ENCODE results near the gene PCBP3.

DNA sequence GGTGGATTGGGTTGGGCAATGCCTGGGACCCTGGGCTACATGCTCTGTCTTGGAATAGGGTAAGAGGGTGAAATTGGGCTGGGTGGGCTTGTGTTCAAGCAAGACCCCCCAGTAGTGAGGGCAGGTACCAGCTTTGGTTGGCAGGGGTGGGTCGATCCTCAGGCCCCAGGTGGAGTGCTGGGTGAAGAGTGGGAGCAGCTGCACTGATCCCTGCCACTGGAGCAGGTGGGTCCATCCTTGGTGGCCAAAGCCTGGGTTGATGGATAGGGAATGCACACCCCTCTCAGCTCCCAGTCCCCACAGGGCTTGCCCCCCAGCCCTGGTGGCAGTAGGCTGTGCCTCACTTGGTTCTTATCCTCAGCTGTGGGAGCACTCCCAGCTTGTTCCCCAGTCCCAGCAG lies 135.2 kb downstream of the PCBP3 start:
- TF ChIP-seq, protein P1, sequence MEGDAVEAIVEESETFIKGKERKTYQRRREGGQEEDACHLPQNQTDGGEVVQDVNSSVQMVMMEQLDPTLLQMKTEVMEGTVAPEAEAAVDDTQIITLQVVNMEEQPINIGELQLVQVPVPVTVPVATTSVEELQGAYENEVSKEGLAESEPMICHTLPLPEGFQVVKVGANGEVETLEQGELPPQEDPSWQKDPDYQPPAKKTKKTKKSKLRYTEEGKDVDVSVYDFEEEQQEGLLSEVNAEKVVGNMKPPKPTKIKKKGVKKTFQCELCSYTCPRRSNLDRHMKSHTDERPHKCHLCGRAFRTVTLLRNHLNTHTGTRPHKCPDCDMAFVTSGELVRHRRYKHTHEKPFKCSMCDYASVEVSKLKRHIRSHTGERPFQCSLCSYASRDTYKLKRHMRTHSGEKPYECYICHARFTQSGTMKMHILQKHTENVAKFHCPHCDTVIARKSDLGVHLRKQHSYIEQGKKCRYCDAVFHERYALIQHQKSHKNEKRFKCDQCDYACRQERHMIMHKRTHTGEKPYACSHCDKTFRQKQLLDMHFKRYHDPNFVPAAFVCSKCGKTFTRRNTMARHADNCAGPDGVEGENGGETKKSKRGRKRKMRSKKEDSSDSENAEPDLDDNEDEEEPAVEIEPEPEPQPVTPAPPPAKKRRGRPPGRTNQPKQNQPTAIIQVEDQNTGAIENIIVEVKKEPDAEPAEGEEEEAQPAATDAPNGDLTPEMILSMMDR (IDR thresholded peaks at IDR 0.05; ENCODE audit: insufficient read depth, low read length, poor library complexity, severe bottlenecking), result no peak
- no peak for TF ChIP-seq EZH2phosphoT487 (conservative IDR thresholded peaks at IDR 0.05; ENCODE audit: low read length)

All from SU-DHL-6 (cell line).